Activated naive CD4-positive, alpha-beta T cell treated with anti-CD3 and anti-CD28 coated beads, Interleukin-2, amount 50 U/mL, for 16 hours (primary cell): ENCODE data around the gene MBNL2.

ENCODE experiments used
- DNase-seq: peaks from one replicate; pipeline ENCODE4 v3.0.0-alpha.2; 2020

The MBNL2 gene

DNA sequence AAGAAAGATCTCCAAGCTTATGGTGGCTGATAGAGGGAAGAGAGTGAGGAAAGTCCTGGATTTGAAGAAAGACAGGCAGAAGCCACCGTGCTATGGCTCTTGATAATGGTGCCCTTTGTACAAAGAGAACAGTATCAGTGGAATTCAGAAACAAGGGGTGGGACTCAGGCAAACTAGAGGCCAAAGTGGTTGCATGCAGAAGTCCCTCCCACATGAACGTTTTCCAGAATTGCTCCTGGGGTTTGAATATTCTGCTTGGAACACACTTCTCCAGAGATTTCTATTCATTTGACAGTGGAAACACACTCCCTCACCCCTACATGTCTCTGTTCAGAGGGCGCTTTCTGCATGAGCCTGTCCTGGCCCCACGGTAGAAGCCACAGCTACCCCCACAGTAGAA lies 10.1 kb upstream of the MBNL2 start:
- DNase-seq, result no peak

DNA sequence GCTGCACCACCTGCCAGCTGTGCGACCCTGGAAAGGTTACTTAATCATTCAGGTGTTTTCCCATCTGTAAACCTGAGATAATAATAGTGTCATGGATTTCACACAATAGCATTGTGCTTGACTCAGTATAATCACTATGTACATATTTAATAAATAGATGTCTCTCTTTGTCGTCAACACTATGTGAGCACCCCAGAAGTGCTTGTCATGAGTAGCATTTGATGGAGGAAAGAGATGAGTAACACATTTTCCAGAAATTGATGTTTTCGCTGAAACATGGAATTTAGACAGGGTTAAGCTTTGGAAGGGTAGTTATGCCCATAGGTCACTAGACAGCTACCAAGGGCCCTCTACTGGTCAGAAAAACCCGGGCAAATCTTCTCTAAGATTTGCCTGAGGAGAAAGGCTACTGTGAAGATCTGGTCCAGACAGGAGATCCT lies 9.5 kb upstream of the MBNL2 start:
- no peak for DNase-seq

DNA sequence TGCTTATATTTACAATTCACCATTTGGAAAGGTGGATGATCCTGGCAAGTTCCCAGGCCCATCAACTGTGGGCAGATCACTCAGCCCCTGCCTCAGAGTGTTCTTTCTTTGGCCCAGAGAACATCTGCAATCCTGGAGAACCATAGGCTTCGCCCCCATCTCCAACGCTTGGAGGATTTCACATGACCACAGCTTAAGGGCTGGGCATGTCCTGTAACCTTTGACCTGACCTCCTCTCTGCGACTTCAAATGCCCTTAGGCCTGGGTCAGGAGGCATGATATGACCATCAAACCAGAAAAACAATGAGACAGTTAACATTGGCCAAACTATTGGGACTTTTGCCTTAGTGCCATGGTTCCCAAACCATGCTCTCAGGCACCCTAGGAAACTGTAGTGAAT lies 7.2 kb upstream of the MBNL2 start:
- no peak for DNase-seq

DNA sequence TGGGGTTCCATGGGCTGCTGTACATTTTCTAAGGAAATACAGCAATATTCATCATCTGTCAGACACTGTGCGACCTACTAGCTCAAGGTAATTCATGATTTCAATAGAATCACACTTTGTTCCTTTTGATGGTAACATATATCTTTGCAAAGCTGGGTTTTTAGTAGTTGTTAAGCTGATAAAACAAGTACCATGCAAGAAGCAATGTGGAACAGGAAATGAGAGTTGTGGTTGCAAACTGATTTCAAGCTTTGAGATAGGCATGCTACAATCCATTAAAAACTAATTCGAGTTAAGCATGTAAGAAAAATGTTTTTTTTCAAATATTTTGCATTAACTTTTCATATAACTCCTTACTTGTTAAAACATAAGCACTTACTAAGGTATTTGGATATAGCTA lies 6.8 kb upstream of the MBNL2 start:
- DNase-seq, result no peak

DNA sequence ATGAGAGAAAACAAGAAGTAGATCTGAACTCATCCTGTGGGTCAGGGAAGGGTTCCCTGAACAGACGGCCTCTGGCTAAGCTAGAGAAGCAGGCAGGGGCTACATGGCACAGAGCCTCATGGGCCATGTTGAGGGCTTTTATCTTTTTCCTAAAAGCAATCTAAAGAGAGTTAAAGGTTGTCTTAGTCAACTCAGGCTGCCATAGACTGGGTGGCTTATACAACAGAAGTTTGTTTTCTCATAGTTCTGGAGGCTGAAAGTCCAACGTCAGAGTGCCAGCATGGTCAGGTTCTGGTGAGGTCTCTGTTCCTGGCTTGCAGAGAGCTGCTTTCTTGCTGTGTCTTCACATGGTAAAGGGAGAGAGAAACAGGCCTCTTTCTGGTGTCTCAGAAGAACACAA lies 2.9 kb upstream of the MBNL2 start:
- DNase-seq, result no peak

DNA sequence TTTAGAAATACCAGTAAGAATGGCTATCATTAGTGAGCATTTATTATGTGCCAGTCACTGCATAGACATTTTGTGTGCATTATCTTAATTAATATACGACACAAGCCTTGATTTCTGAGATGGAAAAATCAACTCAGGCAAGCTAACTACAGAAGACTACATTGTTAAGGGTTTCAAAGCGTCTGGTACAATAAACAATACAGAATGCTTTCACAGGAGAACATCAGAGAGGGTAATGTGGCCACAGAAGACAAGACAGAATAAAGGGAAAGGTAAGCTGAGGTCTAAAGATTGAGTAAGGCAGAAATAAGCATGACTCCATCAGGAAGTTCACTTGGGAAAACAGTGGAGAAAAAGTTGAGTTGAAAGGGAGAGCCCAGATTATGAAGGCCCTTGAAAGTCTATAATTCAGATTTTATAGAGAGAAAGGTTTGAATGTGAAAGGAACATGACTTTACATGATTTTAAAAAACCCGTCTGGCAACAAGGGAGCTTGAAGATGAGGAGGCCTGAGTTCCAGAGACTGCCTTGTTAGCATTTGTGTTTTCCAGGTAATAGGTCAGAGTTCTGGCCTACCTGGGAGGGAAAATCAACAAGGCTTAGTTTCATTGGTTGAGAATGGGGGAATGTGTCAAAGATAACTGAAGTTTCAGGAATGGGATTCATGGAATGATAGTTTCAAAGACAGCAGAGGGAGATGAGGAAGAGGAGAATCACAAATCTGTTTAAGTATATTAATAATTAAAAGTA lies 1.8 kb upstream of the MBNL2 start:
- DNase-seq, result no peak

DNA sequence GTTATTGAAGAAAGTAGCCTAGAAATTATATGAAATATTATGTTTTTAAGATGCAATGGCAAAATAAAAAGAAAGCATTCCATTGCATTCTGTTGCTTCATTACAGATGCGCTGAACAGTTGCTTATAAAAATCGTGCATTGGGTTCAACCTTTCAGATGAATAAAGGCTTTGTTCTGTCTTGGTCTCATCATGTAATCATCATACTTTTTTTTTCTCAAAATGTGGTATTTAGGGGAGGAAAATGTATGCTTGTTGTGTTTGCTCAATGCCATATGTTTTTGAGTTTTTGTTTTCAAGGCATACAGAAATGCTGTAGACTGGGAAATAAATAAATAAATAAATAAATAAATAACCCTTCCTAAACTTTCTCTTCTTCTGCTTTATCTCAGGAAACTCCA lies 1.1 kb upstream of the MBNL2 start:
- no peak for DNase-seq

DNA sequence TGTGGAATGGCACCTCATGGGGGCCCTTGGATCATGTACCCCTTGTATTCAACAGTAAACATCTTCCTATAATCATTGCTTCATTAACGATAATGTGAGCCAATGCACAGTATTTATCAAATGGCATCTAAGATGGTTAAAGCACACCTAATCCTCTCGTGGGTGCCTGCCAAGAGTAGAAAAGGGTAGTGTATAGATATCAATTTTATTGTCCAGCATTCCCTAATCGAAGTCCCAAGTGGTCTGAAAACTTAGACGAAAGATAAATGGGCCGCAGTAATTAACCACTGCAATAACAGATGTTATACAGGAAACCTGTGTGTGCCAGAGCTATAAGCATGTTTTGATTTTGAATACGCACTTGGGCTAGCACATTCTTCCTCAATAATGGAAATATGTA lies 667 bp upstream of the MBNL2 start:
- DNase-seq, result no peak

DNA sequence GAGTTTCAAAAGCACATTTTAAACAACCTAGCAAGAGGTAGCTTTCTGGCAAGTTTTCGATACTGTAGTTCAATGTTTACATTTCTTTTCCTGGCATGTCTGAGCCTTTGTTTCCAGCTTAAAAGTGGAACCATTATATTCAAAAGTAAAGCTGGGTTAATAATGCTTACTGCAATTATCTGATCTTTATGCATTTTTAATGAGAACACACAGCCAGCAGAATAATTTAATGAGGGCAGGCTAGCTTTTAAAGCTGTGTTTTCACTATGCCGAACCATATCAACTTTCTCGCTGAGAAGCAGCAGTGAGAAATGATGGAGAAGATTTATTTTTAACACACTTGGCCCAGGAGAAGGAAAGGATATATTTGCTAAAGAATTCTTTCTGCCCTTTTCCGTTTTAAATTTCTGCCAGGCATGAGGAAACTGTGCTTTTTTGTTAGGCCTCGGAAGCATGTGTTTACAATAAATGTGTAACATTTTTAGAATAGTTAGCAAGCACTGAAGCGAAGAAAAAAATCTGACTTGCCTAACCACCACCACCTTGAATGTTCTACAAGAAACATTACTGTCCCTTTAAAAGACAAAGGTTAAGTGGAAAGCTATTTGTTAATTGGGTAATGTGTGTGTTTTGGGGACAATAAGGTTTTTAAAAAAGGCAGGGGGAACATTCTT lies 1.0 kb downstream of the MBNL2 start:
- no peak for DNase-seq

DNA sequence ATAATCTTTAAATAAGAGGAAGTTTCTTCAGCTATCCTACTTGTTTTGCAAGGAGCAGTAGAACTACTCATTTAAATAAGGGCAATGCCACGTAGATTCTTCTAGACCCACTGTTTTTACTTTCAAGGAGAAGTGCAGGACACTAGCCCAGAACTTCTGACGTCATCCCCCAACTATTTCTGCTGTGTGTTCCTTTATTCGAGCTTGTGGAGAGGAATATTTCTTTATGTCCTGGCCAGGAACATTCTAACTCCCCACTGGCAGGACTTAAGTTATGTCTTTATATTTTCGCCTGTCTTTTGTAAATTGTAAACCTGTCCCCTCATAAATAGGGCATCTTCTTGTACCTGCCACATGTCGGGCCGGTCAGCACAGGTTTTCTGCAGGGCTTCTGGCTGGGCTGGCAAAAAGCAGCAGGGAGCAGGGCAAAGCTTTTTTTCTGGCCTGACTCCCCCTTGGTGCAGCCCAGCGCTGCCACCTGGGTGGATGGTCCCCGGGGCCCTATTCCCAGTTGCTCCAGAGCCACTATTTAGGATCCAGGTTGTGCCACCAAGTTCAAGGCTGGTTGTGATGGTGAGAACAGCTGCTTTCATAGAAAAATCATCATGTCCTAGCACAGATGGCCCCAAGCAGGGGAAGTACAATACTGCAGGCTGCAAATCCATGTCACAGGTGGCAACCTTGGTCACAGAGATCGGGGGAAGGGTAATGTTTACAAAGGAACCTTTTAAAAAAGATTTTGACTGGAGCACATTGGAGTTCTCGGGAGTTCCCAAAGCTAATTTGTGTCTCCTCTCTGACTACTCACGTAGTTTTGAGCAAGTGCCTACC lies 1.8 kb downstream of the MBNL2 start:
- no peak for DNase-seq

DNA sequence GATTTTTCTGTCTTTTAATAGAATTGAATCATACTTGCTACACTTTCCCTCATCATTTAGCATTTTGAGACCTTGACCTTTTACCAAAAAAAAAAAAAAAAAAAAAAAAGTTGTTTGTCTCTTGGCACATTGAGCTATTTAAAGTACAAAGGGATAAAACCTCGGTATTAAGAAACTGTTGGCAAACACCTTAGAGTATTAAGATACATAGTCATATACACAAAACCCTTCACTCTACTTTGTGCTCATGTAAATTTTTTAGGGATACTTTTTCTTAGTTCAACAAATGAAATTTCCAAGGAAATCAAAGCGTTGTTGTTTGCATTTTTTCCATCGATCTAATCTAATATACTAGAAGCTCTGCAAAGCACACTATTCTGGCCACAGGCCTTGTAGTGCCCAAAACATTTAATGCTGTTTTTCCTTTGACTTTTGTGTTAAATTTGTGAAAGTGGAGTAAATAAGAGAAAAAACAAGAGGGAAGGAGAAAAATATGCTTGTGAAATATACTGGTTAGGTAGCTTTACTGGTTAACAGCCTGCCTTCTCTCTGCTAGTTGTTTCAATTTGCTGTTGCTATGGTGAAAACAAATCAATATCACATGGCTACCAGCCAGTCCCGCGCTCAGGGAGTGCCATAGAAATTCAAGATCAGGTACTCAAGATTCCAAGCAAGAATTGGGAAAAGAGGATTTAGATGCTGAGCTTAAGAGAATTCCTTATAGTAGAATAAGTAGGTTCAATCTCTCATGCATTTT lies 2.6 kb downstream of the MBNL2 start:
- DNase-seq, result no peak

DNA sequence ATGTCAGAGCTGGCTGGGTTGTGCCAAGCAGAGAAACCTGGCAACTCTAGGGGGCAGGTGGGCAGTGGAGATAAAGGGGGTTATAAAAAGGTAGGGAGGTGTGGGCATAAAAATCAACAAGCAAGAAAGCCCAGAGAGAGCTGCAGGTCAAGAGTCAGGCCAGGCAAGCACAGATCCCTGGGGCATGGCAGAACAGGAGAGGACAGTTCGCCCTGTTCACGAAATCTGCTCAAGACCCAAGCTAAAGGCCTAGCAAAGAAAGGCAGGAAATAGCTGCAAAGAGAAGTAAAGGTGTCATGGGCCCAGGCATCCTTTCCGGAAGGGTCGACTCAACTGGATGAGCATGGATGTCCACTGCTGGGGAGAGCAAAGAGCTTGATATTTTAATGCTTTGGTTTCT lies 3.4 kb downstream of the MBNL2 start:
- no peak for DNase-seq

DNA sequence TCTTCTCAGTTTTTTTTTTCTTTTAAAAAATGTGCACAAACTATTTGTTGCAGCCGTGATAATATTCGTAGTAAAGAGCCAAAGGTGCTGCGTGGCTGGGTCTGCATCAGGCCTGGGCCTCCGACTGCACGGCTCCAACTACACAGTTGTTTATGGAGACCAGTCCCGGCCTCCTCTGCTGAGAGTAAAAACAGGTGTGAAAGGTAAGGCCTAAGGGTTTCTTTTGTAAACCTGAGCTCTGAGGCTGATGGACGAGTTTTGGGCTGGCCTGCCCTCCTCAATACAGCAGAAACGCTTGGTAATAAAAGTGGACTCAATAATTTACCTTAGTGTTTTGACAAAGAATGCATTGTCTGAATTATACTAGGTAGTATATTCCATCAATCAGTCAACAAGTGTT lies 3.9 kb downstream of the MBNL2 start:
- no peak for DNase-seq

DNA sequence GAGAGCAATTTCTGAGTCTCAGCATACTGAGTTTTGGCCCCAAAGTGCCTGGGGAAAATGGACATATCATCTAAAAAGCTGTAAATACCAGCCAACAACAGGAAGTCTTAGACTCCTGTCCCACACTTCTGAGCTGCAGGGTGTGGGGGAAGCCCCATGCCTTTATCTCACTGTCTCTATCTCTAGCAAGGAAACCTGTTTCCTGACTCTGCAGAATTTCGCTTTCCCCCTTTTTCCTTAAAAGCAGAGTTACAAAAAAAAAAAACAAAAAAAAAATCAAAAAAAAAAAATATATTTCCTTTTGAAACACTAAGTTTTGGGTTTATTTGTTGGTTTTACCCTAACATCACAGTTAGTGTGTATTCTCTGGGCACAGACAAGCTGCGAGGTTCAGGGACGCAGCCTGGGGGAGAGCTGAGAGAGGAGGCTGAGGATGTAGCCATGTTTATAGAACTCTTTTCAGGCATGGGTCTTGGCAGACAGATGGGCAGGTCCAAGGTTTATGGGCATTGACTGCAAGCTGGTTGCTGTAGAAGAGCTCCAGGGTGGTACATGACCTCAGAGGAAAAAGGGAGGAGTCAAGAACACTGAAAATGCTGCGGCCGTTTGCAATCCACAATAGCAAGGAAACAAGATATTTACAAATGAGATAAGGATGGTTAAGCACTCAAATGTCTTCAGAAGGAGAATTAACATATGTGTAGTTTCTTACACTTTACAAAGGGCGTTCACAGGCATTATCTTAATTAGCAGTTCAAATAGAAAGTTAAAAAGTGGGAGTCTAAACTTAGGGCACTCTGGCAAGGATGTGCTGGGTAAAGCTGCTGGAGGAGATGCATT lies 4.9 kb downstream of the MBNL2 start:
- no peak for DNase-seq

DNA sequence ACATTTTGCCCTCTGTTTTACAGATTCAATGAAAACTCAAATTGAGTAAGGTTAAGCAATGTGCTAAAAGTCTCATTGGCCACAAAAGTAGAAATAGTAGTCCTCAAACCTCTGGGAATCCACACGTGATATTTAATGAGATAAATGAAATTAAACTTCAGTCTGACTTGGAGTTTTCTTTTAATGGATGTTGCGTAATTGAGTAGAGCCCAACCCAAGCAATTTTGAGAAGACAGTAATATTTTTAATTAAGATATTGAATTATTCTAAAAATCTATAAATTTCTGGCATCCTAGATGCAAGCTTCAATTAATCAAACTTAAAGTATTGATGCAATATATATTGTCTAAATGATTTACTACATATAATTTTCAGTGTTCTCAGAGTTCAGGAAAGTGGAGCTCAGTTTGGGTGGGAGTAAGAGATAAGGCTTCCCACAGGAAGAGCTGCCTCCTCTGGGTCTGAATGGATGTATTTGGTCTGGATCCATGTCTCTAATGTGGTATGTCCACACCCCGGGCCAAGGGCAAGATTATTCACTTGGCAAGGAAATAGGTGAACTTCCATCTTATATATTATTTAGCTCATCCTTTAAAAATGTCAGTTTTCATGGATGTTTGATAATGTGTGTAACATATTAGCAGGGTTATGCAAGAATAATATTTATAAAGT lies 6.9 kb downstream of the MBNL2 start:
- DNase-seq, result no peak

DNA sequence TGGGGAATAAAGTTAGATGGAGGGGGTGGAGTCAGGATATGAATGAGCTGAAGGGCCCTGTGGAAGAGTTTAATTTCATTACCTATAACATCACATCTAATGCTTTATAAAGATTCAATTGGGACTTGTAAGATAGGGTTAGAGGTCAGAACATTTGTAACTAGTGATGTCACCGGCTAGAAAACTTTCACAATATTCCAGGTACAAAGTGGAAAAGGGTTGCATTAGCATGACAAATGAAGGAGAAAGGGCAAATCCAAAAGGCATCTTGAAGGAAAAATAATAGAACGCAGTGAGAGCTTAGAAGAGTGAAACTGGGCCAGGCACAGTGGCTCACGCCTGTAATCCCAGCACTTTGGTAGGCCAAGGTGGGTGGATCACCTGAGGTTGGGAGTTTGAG lies 7.6 kb downstream of the MBNL2 start:
- DNase-seq, result no peak

DNA sequence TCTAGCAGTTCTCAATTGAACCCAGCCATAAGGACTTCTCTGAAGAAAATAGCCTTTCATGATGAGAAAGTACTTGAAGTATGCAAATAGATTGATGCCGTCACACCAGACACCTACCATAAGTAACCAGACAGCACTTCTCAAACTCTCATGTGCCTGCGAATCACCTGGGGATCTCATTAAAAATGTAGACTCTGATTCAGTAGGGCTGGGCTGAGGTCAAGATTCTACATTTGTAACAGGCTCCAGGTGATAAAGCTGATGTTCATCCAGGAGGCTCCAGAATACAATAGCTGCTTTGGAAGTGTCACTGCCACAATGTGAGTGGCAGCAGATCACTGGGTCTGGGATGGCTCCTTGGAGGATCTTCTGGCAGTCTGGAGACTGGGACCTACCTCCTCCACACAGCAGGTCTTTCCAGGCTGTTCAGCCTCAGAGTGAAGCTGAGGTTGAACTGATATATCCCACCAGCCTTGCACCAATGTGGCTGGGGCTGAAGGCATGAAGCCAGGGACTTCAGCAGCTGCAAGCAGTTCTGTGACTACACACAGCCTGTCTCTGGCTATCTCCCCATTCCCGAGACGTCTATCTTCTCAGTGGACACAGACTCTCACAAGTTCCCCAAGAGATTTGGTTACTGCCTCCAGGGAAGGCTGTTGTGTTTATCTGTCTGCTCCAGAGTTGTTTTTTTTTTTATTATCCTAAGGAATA lies 9.1 kb downstream of the MBNL2 start:
- DNase-seq, result no peak

DNA sequence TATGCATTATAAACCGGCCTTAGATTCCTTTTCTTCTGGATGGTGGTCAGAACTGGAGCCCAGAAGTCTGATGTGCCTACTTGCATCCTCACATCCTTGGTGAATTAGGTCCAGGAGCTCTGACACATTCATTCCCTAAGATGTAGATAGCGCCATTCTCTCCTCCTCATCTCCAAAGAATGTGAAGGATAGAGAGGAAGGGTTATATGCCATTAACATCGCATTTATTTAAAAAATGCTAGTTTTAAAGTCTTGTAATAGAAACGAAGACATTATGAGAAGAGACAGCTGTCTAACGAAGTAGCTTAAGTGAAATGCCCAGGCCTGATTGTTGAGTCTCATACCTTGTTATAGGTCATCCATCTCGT lies 9.7 kb downstream of the MBNL2 start:
- no peak for DNase-seq

DNA sequence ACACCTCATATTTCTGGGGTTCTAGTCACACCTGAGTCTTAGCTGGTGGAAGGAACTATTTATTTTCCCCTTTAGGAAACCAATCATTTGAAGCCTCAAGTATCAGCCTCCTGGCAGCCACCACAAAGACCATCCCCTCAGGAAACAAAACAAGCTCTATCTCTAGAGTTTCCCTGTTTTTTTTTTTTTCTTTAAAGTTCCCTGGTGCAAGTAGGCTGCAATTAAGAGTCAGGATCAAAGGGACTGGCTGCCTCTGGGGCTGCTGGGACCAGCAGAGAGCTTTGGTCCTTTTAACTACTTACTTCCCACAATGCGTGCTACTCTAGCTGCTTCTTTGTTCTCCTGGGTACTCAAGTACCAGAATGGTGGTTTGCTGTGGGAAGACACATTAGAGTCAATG lies 11.4 kb downstream of the MBNL2 start:
- DNase-seq, result no peak

DNA sequence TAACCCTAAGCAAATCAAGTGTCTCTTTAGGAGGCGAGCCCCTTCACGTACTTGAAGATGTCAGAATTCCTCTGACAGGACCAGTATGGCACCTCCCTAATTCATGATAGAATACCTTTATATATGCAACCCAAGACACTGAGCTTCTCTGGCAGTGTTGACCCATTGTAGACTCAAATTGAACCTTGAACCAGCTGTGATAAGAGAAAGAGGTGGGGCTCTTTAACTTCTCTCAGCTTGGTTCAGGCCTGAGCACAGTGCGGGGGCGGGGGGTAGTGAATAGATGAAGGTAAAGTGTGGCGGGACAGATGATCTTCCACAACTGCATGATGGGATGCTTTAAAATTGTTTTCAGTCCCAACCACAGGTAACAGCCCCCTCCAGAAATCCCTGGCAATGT lies 12.1 kb downstream of the MBNL2 start:
- no peak for DNase-seq

DNA sequence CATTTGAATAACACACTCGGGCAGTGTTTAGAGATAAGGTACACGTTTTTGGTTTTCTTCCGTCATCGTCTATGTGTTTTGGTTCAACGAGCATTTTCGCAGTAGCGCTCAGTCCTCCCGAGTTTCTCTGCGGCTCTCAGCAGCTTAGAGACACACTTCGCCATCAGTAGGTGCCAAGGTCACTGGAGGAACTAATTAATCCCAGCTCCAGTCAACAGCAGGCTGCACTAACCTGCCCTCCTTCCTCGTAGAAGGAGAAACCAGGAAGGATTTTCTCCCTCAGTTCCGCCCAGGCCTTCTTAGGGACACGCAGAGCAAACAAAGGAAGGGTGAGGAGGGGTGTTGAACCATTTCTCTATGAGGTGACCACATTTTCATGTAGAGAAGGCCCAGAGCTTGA lies 12.6 kb downstream of the MBNL2 start:
- DNase-seq, result no peak
